K562 (cell line): ENCODE data around the gene SPON2. TPM values are rescaled to one million over a fixed set of nuclear protein-coding genes. Genes with fewer than 3 reads are reported as not detected.
A peak's percentile ranks its signal among the peaks of the same experiment; 100 is the strongest.

ENCODE experiments used
- ATAC-seq: fragments of 200-7000 bp; cut with Tn5 transposase; 3 replicates; pipeline ENCODE4 v1.9.1; 2020; ENCODE audit warnings: moderate library complexity
- BruUV-seq: library from RNA; stranded (reverse); fragments of 400-500 nt; replicated peaks from 2 replicates; lab custom pipeline; 2021; lab: Mats Ljungman, UMichigan
- CTCF ChIA-PET: fragments of 300-600 bp; formaldehyde crosslinking; extraction: SDS; loops from one replicate; lab custom pipeline; 2021; ENCODE audit warnings: low intra/inter-chr PET ratio; lab: Yijun Ruan, JAX
- POLR2A ChIA-PET: fragments of 300-600, 350-650 bp; sonication (Branson Sonifier 250); formaldehyde crosslinking; extraction: SDS; loops from one replicate; lab custom pipeline; 2021; ENCODE audit warnings: antibody characterized with exemption, inconsistent platforms; lab: Yijun Ruan, JAX
- DNase-seq, 4 experiments: peaks; one replicate each; pipeline versions ENCODE4 v3.0.0 to v3.0.0-alpha.2; 2011 to 2018; ENCODE audit warnings: low spot score in 3 of 4, mixed read lengths in 3 of 4; ENCODE audit errors: extremely low read depth in 1 of 4
- FAIRE-seq: peaks from 2 replicates; lab custom pipeline; 2011; peaks lifted over from hg19 to GRCh38; lab: Jason Lieb, UNC
- H2AFZ ChIP-seq: 2 replicates; pipeline ENCODE4 v1.6.0; 2011; ENCODE audit warnings: low read depth, low read length, control low read depth, inconsistent platforms
- H3K27ac ChIP-seq: fragments of 200-600 bp; 3 replicates; pipeline ENCODE4 v1.8.0; 2011; ENCODE audit warnings: low read depth, mild to moderate bottlenecking, control low read depth, inconsistent platforms, low read length, moderate library complexity, mixed read lengths; ENCODE audit errors: extremely low read depth
- H3K27me3 ChIP-seq, 2 experiments: fragments of 300-600 bp in 1 of 2; 2 replicates in 1 of 2; 3 replicates in 1 of 2; pipeline versions ENCODE4 v1.6.0 to v1.8.0; 2011; ENCODE audit warnings: inconsistent platforms in 2 of 2, low read length in 2 of 2, mild to moderate bottlenecking in 1 of 2, mixed read lengths in 1 of 2, moderate library complexity in 1 of 2; ENCODE audit not compliant: control insufficient read depth in 2 of 2, insufficient read depth in 2 of 2
- H3K36me3 ChIP-seq: fragments of 300-600 bp; 3 replicates; pipeline ENCODE4 v1.8.0; 2011; ENCODE audit warnings: mild to moderate bottlenecking, low read length, inconsistent platforms; ENCODE audit not compliant: control insufficient read depth, insufficient read depth
- H3K4me1 ChIP-seq, 2 experiments: fragments of 200-600 bp in 1 of 2; replicated peaks in 1 of 2; 2 replicates in 1 of 2; 3 replicates in 1 of 2; pipeline versions ENCODE4 v1.5.1 to v1.8.0; 2011; ENCODE audit warnings: inconsistent platforms in 2 of 2, low read length in 2 of 2, mild to moderate bottlenecking in 1 of 2, mixed read lengths in 1 of 2, moderate library complexity in 1 of 2; ENCODE audit not compliant: control insufficient read depth in 2 of 2, insufficient read depth in 2 of 2
- H3K4me2 ChIP-seq: 2 replicates; pipeline ENCODE4 v1.6.1; 2011; ENCODE audit warnings: low read length, control low read depth, inconsistent platforms, mixed read lengths; ENCODE audit not compliant: insufficient read depth
- H3K4me3 ChIP-seq: fragments of 200-600 bp; sonication (generic), shearing (Covaris generic); 2 replicates; pipeline ENCODE4 v1.5.1; 2016; ENCODE audit warnings: control low read depth, inconsistent platforms
- H3K79me2 ChIP-seq: fragments of 200-600 bp; 3 replicates; pipeline ENCODE4 v1.8.0; 2011; ENCODE audit warnings: low read length, inconsistent platforms; ENCODE audit not compliant: control insufficient read depth, insufficient read depth
- H3K9ac ChIP-seq, 2 experiments: 2 replicates each; pipeline versions ENCODE4 v1.6.0 to v1.6.1; 2011; ENCODE audit warnings: low read depth in 2 of 2, low read length in 2 of 2, control low read depth in 1 of 2, inconsistent platforms in 1 of 2, mild to moderate bottlenecking in 1 of 2, mixed read lengths in 1 of 2; ENCODE audit not compliant: insufficient read depth in 1 of 2
- H3K9me1 ChIP-seq: one replicate; pipeline ENCODE4 v1.6.0; 2011; ENCODE audit warnings: inconsistent platforms, mild to moderate bottlenecking, low read length, moderate library complexity; ENCODE audit not compliant: control insufficient read depth, insufficient read depth
- H3K9me3 ChIP-seq: replicated peaks from 2 replicates; pipeline ENCODE4 v1.5.1; 2011; ENCODE audit warnings: low read depth, low read length, inconsistent platforms; ENCODE audit not compliant: control insufficient read depth, insufficient read depth
- H4K20me1 ChIP-seq: replicated peaks from 2 replicates; pipeline ENCODE4 v1.6.1; 2011; ENCODE audit warnings: low read length, inconsistent platforms, mixed read lengths; ENCODE audit not compliant: control insufficient read depth, insufficient read depth
- BHLHE40 ChIP-seq: IDR thresholded peaks from 2 replicates; pipeline ENCODE4 v1.6.1; 2011; ENCODE audit warnings: low read length, improper control_type of control experiment
- CBFA2T2 ChIP-seq: fragments of 450-650 bp; conservative IDR thresholded peaks from 2 replicates; pipeline ENCODE4 v1.6.1; 2017; ENCODE audit warnings: mild to moderate bottlenecking
- GTF2A2 ChIP-seq: IDR thresholded peaks from 2 replicates; pipeline ENCODE4 v1.6.1; 2016; ENCODE audit warnings: mild to moderate bottlenecking, missing genetic modification characterization, missing compliant biosample characterization
- RBM25 ChIP-seq: fragments of 200-400 bp; formaldehyde crosslinking; IDR thresholded peaks from 2 replicates; pipeline ENCODE4 v1.6.1; 2018; ENCODE audit warnings: low read length, low read depth, moderate library complexity; ENCODE audit not compliant: severe bottlenecking
- TAL1 ChIP-seq: fragments of 450-650 bp; IDR thresholded peaks from 2 replicates; pipeline ENCODE4 v1.6.1; 2016; ENCODE audit warnings: mild to moderate bottlenecking
- XRCC3 ChIP-seq: fragments of 450-650 bp; IDR thresholded peaks from 2 replicates; pipeline ENCODE4 v1.6.1; 2017; ENCODE audit warnings: mild to moderate bottlenecking, moderate library complexity
- ZFP36 ChIP-seq: fragments of 150-350 bp; IDR thresholded peaks from 2 replicates; pipeline ENCODE4 v1.6.1; 2018; ENCODE audit warnings: low read length, low read depth; ENCODE audit not compliant: partially characterized antibody
- ZMIZ1 ChIP-seq, 2 experiments: fragments of 150-350 bp in 1 of 2; IDR thresholded peaks; 2 replicates each; pipeline ENCODE4 v1.6.1; 2012 to 2016; ENCODE audit warnings: low read depth in 2 of 2, low read length in 2 of 2, mild to moderate bottlenecking in 1 of 2, moderate library complexity in 1 of 2
- ZNF143 ChIP-seq: sonication (generic); formaldehyde crosslinking; IDR thresholded peaks from 2 replicates; pipeline ENCODE4 v1.9.0; 2022; ENCODE audit warnings: mild to moderate bottlenecking, missing genetic modification reagents
- ZNF146 ChIP-seq: IDR thresholded peaks from one replicate; pipeline ENCODE4 v1.6.1; 2018; ENCODE audit warnings: missing compliant biosample characterization; ENCODE audit not compliant: unreplicated experiment
- ZNF75A ChIP-seq: fragments of 450-650 bp; formaldehyde crosslinking; IDR thresholded peaks from 2 replicates; pipeline ENCODE4 v1.4.0; 2020; ENCODE audit warnings: mild to moderate bottlenecking
- WGBS: fragments of 100-300 bp; shearing (Covaris generic); methylation state at CpG from one replicate; pipeline ENCODE4 v1.1.6; 2016; ENCODE audit warnings: low coverage, mixed read lengths; ENCODE audit not compliant: insufficient coverage; ENCODE audit errors: missing lambda C conversion rate; 5-methylcytosine and 5-hydroxymethylcytosine counted together
- in situ Hi-C: fragments of 300-500 bp; cut with MboI; formaldehyde crosslinking; loops from 4 replicates; pipeline ENCODE4 v1.15.0; 2018; ENCODE audit warnings: inconsistent platforms, mixed read lengths
- intact Hi-C: fragments of 100-400 bp; cut with micrococcal nuclease; formaldehyde crosslinking; loops from 2 replicates; pipeline ENCODE4 v1.14.2; 2022
- polyA plus RNA-seq, 8 experiments: library from polyadenylated mRNA; depleted of rRNA in 4 of 8; stranded (reverse) in 5 of 8; unstranded in 3 of 8; fragments of >200 nt; fragmentation: Nextera tagmentation in 2 of 8; fragmentation: Illumina TruSeq in 1 of 8; extraction: Ambion mirVana in 2 of 8; extraction: Trizol in 1 of 8; gene quantifications; 2 replicates each; pipeline versions ENCODE4 v1.2.1 to v1.2.3, GENCODE V29; 2011 to 2014; ENCODE audit warnings: inconsistent platforms in 1 of 8, missing spikeins in 1 of 8
- total RNA-seq, 7 experiments: library from RNA; depleted of rRNA in 6 of 7; stranded (reverse); fragments of >200 nt in 6 of 7; fragmentation: Illumina TruSeq in 2 of 7; extraction: Trizol in 2 of 7; gene quantifications; 2 replicates each; pipeline versions ENCODE4 v1.2.1 to v1.2.3, GENCODE V29; 2011 to 2021; ENCODE audit warnings: low replicate concordance in 1 of 7
- TF ChIP-seq, protein P1 (sequence below): sonication (generic); formaldehyde crosslinking; IDR thresholded peaks from 2 replicates; pipeline ENCODE4 v1.8.1; 2023; ENCODE audit warnings: mild to moderate bottlenecking, missing genetic modification reagents

SPON2 gene
- total and polyA plus RNA-seq, 9 of the 15 experiments (the other 6 are each of a cell fraction or from before 2014, with no cell fraction given) = 0.21 to 2.2 (median 0.83) TPM

GRCh38 chr4:1179976-1180375, 7.6 kb upstream of the SPON2 start:
- no peak overlapping the region for H3K27ac ChIP-seq
- FAIRE-seq = no peak
- intact Hi-C loops = no loop called here
- no peak for ATAC-seq
- no peak overlapping the region for H3K4me2 ChIP-seq
- peaks cover 8% of the 10 kb centered on the region for H3K9me3 ChIP-seq
- H3K4me1 ChIP-seq = peaks cover 9 to 31% of the 10 kb centered on the region in 2 experiments; a peak in 4 of 5 replicates
- WGBS = 7% methylated on average over 1 of the region's 1 CpG
- no TSS peak for BruUV-seq
- no peaks in the 10 kb centered on the region for H4K20me1 ChIP-seq
- H3K4me3 ChIP-seq = no peak overlapping the region
- no peaks in the 10 kb centered on the region; a peak in 1 of 5 replicates for H3K27me3 ChIP-seq
- TF ChIP-seq ZNF75A (CRISPR knock-in tag) (no peak), ZNF143 (CRISPR knock-in tag) (no peak), ZNF146 (CRISPR knock-in tag) (no peak), GTF2A2 (no peak), RBM25 (peak; percentile 9)
- H3K9ac ChIP-seq = no peak overlapping the region
- no peaks in the 10 kb centered on the region for H3K79me2 ChIP-seq
- in situ Hi-C loops = no loop called here
- ChIA-PET CTCF (no interaction called here), POLR2A (interaction anchor here (1.0 kb wide), 1 partner anchor 10 kb away, joined by 3 read pairs; no protein-coding TSS in a partner anchor)
- no peaks in the 10 kb centered on the region for H3K9me1 ChIP-seq
- no peak for DNase-seq
- H2AFZ ChIP-seq = no peak overlapping the region
- H3K36me3 ChIP-seq = no peaks in the 10 kb centered on the region

DNA sequence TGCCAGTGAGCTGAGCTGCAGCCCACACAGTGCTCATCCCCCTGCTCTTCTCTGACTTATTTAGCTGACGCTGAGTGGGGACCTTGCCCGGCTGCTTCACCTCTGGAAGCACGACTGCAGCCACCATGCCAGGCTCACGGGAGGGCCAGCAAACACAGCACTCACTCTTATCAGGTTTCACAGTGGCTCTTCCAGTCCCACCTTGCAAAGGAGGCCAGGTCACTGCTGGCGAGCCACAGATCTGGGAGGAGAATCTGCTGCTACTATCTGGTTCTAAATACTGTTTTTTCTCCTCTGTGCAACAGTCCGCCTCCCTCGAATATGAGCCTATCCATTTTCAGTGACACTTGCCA, 6.7 kb upstream of the SPON2 start:
- Histone ChIP-seq H3K79me2 (no peaks in the 10 kb centered on the region), H3K27me3 (no peaks in the 10 kb centered on the region), H3K27ac (no peak overlapping the region), H3K4me1 (peaks cover 9 to 34% of the 10 kb centered on the region in 2 experiments; a peak in 4 of 5 replicates), H3K9me1 (no peaks in the 10 kb centered on the region), H3K36me3 (no peaks in the 10 kb centered on the region), H3K9me3 (peaks cover 8% of the 10 kb centered on the region), H3K9ac (peak overlapping the region in 1 of 2 experiments; percentile 8; a peak in 1 of 4 replicates), H3K4me3 (no peak overlapping the region), H3K4me2 (peak overlapping the region; percentile 53), H2AFZ (0 out of 2 replicates have a peak overlapping the region, but pooled peaks have one; percentile 44), H4K20me1 (no peaks in the 10 kb centered on the region)
- peak; percentile 80 for FAIRE-seq
- peak; percentile 78 for ATAC-seq
- 0% methylated on average over 7 of the region's 7 CpGs for WGBS
- BruUV-seq = no TSS peak
- POLR2A ChIA-PET = interaction anchor here (1.0 kb wide), 1 partner anchor 9 kb away, joined by 3 read pairs; no protein-coding TSS in a partner anchor
- in situ Hi-C loops = no loop called here
- DNase-seq = peak; percentile 71 to 78 (median 75)
- CTCF ChIA-PET = no interaction called here
- intact Hi-C loops = no loop called here
- TF ChIP-seq TAL1 = peak; percentile 67
- TF ChIP-seq, protein P1, sequence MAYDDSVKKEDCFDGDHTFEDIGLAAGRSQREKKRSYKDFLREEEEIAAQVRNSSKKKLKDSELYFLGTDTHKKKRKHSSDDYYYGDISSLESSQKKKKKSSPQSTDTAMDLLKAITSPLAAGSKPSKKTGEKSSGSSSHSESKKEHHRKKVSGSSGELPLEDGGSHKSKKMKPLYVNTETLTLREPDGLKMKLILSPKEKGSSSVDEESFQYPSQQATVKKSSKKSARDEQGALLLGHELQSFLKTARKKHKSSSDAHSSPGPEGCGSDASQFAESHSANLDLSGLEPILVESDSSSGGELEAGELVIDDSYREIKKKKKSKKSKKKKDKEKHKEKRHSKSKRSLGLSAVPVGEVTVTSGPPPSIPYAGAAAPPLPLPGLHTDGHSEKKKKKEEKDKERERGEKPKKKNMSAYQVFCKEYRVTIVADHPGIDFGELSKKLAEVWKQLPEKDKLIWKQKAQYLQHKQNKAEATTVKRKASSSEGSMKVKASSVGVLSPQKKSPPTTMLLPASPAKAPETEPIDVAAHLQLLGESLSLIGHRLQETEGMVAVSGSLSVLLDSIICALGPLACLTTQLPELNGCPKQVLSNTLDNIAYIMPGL (CRISPR knock-in tag) = no peak
- no peak for TF ChIP-seq XRCC3
- peak in 1 of 2 experiments; percentile 45; a peak in 1 of 4 replicates for TF ChIP-seq ZMIZ1 (IDR thresholded peaks at IDR 0.05; ENCODE audit: low read depth in 2 of 2, low read length in 2 of 2)
- peak; percentile 74 for TF ChIP-seq CBFA2T2
- TF ChIP-seq ZFP36 = peak; percentile 62
- TF ChIP-seq BHLHE40 = peak; percentile 31; the same call in 1 of the 2 replicates
